Caki2 (cell line): Measurements from ENCODE around the gene PODXL2. TPM values are rescaled to one million over a fixed set of nuclear protein-coding genes. Genes with fewer than 3 reads are reported as not detected.
A peak's percentile ranks its signal among the peaks of the same experiment; 100 is the strongest.

Experiments
- DNase-seq: peaks from one replicate; pipeline ENCODE4 v3.0.0-alpha.2; 2015; ENCODE audit warnings: low read depth
- in situ Hi-C: cut with HindIII; loops from 2 replicates; pipeline ENCODE4 v1.10.0; 2016; ENCODE audit warnings: low sequenced_read_pairs, low pct_unique_long_range_greater_than_20kb, mixed read lengths
- total RNA-seq: library from RNA; depleted of rRNA; stranded (reverse); fragments of >200 nt; shearing (Covaris generic); gene quantifications from 2 replicates; pipeline ENCODE4 v1.2.3, GENCODE V29; 2014; ENCODE audit warnings: low replicate concordance

Gene PODXL2
- total RNA-seq, 1 experiment from 2014 or later, result 62.4 TPM

DNA sequence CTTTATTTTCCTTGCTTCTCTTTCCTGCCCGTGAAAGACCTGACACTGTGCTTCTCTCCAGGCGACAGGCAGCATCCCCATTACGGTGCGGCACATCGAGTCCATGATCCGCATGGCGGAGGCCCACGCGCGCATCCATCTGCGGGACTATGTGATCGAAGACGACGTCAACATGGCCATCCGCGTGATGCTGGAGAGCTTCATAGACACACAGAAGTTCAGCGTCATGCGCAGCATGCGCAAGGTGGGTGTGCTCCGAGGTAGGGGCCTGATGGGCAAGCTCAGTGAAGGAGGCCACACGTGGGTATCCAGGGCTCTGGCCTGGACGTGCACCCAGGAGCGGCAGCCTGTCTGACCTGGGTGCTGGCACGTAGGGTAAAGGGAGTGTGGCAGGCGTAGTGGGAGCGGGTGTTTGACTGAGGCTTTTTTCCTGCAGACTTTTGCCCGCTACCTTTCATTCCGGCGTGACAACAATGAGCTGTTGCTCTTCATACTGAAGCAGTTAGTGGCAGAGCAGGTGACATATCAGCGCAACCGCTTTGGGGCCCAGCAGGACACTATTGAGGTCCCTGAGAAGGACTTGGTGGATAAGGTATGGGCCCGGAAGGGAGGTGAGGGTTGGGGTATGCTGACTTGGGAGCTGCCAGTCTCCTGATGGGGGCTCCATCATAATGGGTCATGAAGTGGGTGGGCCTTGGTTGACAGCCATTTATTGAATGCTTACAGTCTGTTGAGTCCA, 8.2 kb upstream of the PODXL2 start:
- no peak for DNase-seq
- in situ Hi-C loops, result no loop called here

DNA sequence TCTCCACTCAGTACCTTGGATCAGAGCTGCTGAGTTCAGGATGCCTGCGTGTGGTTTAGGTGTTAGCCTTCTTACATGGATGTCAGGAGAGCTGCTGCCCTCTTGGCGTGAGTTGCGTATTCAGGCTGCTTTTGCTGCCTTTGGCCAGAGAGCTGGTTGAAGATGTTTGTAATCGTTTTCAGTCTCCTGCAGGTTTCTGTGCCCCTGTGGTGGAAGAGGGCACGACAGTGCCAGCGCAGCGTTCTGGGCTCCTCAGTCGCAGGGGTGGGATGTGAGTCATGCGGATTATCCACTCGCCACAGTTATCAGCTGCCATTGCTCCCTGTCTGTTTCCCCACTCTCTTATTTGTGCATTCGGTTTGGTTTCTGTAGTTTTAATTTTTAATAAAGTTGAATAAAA, 7.0 kb upstream of the PODXL2 start:
- DNase-seq, result no peak
- in situ Hi-C loops, result no loop called here

GRCh38 chr3:127622772-127623576, 6.0 kb upstream of the PODXL2 start:
- in situ Hi-C loops, result no loop called here
- DNase-seq, result no peak

DNA sequence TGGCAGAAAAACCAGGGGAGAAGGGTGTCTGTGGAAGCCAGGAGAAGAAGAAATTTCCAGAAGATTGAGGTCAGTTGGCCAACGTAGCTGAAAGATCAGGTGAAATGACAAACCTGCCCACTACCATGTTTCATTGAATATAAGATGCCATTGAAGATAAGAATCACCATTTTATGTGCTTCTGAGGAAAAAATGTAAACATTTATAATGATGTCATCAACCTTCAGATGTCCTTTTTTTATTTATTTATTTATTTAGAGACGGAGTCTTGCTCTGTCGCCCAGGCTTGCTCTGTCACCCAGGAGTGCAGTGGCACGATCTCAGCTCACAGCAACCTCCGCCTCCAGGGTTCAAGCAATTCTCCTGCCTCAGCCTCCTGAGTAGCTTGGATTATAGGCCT, 4.9 kb upstream of the PODXL2 start:
- DNase-seq, result no peak
- in situ Hi-C loops, result no loop called here

DNA sequence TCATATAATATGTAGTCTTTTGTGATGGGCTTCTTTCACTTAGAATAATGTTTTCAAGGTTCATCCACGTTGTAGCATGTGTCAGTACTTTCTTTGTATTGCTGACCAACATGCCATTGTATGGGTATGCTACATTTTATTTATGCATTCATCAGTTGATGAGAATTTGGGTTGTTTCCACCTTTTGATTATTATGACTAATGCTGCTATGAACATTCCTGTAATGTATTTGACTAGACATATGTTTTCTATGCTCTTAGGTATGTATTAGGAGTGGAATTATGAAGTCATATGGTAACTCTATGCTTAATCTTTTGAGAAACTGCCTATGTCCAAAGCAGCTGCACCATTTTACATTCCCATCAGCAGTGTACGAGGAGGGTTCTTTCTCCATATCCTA, 3.2 kb upstream of the PODXL2 start:
- in situ Hi-C loops, result no loop called here
- DNase-seq, result no peak

DNA sequence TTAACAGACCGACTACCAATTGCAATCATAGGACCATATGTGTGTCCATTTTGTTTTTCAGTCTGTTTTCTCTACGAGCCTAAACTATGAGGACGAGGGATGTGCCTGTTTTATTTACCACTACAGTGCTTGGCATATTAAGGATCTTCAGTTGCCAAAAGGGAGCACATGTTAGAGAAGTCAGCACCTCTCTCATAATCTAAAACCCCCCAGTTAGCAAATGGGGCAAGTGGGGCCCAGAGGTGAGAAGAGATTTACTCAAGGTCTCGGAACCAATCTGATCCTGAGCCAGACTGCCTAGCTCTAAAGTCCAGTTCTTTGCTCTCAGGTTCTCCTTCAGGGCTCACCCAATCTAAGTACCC, 578 bp upstream of the PODXL2 start:
- in situ Hi-C loops, result no loop called here
- no peak for DNase-seq

DNA sequence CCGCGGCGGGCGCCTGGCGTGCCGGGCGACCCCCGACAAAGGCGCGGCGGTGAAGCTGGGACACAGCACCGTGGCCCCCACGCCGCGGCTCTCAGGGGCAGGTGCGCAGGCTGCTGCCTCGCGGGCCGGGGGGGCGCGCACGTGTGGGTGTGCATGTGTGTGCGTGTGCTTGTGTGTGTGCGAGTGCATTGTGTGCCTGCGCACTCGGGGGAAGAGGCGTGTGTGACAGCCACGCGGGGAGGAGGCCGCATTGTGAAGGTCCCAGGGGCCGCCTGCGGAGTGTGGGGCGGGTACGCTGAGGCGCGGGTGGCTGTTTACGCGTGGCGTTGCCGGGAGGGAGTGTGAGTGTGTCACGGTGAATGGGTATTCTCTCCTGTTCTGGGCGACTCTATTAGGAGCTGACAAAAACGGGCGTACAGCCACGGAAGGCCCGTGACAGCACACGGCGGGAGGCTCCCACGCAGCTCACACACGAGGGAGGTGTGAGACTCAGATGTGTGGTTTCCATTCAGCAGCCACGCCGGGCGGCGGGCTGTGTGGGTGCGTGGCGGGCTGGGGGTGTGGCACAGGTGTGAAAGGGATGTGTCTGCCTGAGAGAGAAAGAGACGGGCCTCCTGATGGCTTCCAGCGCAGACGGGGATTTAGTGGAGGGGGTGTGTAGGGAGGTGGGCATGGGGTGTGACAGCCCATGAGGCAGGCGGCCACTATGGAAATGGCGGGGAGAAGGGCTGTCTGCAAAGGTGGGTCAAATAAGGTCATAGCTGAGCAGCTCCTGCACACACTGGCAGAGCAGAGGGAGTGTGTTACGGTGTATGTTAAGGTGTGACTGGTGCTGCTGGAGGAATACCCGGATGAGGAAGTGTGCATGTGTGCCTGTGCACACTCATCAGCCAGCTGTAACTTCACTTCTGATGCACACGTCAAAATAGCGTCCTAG, 750 bp downstream of the PODXL2 start:
- in situ Hi-C loops, result no loop called here
- DNase-seq, result no peak

GRCh38 chr3:127630811-127631714, 2.1 kb downstream of the PODXL2 start:
- DNase-seq, result no peak
- in situ Hi-C loops, result no loop called here

- in situ Hi-C loops, result no loop called here
- DNase-seq, result no peak
Observed at GRCh38 chr3:127632035-127632820, 3.2 kb downstream of the PODXL2 start.

DNA sequence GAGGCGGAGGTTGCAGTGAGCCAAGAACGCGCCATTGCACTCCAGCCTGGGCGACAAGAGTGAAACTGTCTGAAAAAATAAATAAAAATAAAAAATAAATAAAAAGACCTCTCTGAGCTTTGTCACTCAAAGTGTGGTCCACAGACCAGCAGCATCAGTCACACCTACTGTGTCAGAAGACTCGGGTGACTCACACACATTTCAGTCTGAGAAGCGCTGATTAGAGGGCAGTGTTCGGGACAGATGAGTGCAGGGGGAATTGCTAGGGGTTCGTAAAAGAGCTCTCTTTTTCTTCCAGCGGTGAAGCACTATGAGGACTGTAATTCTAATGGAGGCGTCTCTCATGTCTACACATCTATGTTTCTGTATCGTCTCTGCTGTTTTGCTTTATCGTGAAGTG, 5.7 kb downstream of the PODXL2 start:
- no peak for DNase-seq
- in situ Hi-C loops, result no loop called here

GRCh38 chr3:127637546-127637945, 8.6 kb downstream of the PODXL2 start:
- in situ Hi-C loops, result no loop called here
- no peak for DNase-seq

DNA sequence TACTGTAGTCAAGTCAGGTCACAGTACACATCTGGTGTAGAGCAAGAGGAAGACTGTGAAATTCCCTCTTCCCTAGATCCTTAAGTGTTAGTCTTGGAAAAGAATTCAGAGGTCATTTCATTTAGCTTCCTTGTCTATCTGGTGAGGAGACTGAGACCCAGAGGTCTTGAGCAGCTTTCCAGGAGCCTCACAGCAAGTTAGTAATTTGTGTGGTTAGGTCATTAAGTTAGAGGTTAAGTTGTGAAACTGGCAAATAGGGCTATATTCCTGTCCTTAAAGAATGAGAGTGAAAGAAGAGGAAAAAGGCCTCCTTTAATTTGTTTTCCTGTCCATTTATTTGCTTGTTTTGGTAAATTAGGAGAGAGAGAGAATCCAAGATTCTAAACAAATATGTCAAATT, 9.0 kb downstream of the PODXL2 start:
- in situ Hi-C loops, result no loop called here
- DNase-seq, result no peak

GRCh38 chr3:127639173-127640041, 10.4 kb downstream of the PODXL2 start:
- in situ Hi-C loops, result no loop called here
- DNase-seq, result peak; percentile 48

DNA sequence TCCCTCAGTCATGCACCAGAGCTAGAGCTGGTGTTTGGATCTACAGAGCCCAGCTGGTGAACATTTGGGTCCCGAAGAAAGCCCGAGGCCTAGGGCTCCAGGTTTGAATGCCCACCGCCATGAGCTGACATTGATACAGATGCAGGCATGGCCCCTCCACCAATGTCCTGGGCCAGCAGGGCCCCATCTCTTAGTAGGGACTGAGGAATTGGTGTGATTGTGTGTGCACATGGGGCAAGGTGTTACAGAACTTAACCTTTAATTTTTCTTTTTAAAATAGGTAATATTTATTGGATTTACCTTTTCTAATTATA, 11.0 kb downstream of the PODXL2 start:
- DNase-seq, result no peak
- in situ Hi-C loops, result no loop called here

GRCh38 chr3:127644641-127645370, 15.8 kb downstream of the PODXL2 start:
- DNase-seq, result no peak
- in situ Hi-C loops, result no loop called here
